GM23248 (cell line): ENCODE data around the gene THEMIS2.

Experiments used
- EZH2 ChIP-seq: fragments of 200-600 bp; sonication (generic); IDR thresholded peaks from 2 replicates; pipeline ENCODE4 v1.6.1; 2018; ENCODE audit warnings: antibody characterized with exemption, mild to moderate bottlenecking; ENCODE audit not compliant: insufficient read depth, poor library complexity, severe bottlenecking
- EZH2phosphoT487 ChIP-seq: fragments of 200-600 bp; sonication (generic); IDR thresholded peaks from 2 replicates; pipeline ENCODE4 v1.6.1; 2018; ENCODE audit warnings: antibody characterized with exemption, moderate library complexity, mild to moderate bottlenecking, low read depth; ENCODE audit not compliant: insufficient read depth

GRCh38 chr1:27868932-27869718 lies 3.2 kb upstream of the THEMIS2 start:
- TF ChIP-seq EZH2phosphoT487 (no peak), EZH2 (no peak)
